Jurkat, Clone E6-1 (cell line): ENCODE measurements around the gene SLC26A2.
A peak's percentile ranks its signal among the peaks of the same experiment; 100 is the strongest.

ENCODE experiments used
- DNase-seq: peaks from one replicate; pipeline ENCODE4 v3.0.0-alpha.2; 2011; ENCODE audit warnings: low read depth, low spot score
- H3K4me3 ChIP-seq: 2 replicates; pipeline ENCODE4 v1.5.1; 2011; ENCODE audit warnings: mild to moderate bottlenecking, low read length, control low read depth, moderate library complexity

Gene SLC26A2

DNA sequence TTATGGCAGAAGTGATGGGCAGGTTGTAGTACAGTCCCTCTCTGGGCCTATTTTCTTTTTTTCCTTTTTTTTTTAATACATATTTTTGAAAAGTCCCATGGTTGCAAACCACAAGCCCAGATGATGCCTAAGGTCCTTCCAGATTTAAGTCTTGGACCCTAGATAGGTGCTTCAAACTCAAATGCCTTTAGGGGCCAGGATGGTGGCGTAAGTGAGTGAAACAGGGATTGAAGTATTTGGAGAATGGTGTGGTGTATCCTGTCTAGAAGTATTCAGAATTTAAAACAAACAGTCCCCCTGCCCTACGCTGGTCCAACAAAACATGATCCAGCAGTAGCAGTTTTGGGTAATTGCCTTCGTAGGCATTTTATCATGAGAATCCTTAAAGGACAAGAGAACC is 37.7 kb downstream of the SLC26A2 start:
- H3K4me3 ChIP-seq = no peak overlapping the region

DNA sequence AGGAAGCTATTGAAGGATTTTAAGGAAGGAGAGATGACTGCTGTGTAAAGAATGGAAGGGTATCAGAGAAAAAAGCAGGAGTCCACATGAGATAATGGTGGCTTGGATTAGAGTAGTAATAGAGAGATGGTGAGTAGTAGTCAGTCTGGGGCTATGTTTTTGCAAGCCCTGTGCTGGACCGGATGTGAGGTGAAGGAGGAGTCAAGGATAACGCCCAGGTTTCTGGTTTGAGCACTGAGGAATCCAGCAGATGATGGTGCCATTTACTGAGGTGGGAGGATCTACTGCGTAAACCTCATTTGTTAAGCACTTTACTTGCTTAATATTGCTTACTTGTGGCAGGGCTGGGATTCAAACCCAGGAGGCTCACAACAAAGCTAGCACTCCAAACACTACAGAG is 38.8 kb downstream of the SLC26A2 start:
- DNase-seq = no peak
- H3K4me3 ChIP-seq = peak overlapping the region; percentile 91

More for the DNA sequence above, 37.7 kb downstream of the SLC26A2 start:
- no peak for DNase-seq

DNA sequence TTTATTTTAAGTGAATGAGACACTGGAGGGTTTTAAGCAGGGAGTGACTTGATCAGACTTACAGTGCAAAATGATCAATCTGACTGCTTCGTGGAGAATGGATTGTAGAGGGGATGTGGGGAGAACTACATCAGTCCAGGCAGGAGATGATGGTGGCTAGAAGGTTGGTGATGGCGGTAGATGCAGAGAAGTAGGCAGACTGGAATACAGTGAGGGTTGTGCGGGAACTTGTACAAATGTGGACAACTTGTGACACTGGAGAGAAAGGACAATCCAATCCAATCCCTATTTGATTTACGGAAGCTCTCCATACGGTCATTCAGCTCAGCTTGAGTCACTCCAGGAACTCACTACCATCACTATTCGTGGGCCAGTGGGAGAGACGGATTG is 39.3 kb downstream of the SLC26A2 start:
- peak overlapping the region; percentile 91 for H3K4me3 ChIP-seq
- DNase-seq = no peak

DNA sequence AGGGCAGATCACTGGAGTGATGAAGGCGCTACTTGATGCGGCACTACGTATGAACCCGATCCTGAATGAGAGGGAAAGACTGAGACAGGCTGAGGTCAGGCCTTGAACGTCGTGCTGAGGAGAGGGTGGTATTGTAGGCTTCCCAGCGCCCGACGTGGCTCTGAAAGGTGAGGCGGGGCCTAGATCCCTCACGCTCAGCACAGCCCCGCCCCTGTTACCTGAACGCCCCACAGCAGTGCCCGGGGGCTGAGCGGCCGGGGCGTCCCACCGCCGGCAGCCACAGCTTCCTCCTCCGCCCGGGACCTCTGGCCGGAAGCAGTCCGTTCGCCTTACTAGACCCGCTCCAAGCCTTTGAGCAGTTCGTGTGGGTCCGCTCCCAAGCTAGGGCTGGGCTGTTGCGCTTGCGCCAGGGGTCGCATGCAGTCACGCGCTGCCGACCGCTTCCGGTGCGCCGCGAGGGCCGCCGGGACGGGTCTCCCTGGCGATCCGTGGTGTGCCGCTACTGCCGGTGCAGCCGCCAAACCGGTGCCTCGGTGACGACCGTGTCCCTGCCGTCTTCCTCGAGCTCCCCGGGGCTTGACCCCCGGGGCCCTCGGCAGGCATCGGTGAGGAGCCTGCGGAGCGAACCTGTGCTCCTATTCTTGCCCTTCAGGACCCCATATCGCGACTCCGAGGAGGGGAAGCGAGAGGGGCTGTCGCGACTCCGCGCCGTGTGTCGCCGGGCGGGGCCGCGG is 39.9 kb downstream of the SLC26A2 start, which contains the start of the genes HMGXB3 and TIGD6:
Gene HMGXB3 (plus strand): TSS at position 484 of the 734 bp plus-strand sequence. CDS start 4,114 bp downstream, outside the sequence.
Gene TIGD6 (minus strand): TSS at position 399 of the 734 bp plus-strand sequence. CDS start 4,306 bp downstream, outside the sequence.
- peak within 1 kb of the TSS; percentile 91 for H3K4me3 ChIP-seq
- DNase-seq = peak; percentile 87

DNA sequence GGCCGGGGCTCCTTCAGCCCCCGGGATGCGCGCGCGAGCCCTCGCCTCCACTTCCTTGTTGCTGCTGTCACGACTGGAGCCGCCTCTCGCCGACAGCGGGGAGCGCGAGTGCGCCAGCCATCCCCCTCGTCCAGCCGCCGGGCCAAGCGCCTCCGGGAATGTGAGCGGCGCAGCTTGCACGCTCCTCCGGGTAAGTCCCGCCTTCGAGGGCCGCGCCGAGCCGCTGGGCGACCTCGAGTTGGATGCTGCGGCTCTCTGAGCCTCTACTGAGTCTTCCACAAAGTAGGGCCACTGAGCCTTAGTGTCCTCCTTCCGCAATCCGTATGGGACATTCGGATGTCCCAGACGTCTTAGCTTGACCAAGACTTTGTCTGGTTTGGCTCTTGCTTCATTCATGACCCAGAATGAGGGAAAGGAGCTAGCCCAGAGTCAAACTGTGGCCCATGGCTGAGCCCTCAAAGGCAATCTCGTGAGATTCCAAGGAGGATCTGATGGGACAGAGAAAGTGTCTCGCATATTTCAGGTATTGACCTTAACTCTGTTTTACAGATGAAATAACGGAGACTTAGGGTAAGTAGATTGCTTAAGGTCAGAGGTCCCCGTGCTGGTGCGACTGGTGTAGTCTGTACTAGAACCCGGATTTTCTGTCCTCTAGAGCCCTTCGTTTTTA is 40.6 kb downstream of the SLC26A2 start:
- no peak for DNase-seq
- peak overlapping the region; percentile 91 for H3K4me3 ChIP-seq

DNA sequence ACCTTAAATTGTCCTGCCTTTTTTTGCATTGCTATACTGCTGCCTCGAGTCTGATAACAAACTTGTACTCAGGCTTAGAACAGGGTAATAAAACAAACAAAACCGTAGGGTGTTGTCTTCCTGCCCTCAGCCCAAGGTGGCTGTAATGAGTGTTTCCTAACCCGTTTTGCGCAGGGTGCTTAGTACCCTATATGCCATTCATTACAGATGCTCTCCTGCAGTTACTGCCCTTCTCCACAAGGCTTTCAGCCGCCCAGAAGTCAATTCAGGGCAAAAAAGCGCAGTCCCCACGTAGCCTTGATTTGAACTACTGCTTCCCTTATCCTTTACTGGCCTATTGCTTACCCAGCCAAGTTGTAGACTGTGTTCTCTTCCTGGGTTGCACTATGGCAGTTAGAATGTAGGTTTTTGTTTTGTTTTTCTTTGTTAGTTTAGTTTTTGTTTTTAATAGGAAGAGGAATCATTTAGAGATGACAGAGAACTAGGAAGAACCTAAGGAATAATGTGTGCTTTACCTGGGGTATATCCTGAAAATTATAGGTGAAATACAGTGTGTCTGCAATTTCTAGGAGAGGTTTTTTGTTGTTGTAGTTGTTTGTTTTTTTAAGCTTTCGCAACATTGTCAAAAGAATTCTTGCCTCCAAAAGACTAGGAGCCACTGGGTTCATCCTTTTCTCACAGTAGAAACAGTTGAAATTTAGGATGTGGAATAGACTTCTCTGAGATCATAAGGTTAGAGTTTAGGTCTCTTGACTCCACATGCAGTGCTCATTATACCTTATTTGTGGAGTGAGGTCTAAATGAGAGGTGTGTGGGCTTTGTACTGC is 41.3 kb downstream of the SLC26A2 start:
- peak overlapping the region; percentile 91 for H3K4me3 ChIP-seq
- DNase-seq = peak; percentile 85

DNA sequence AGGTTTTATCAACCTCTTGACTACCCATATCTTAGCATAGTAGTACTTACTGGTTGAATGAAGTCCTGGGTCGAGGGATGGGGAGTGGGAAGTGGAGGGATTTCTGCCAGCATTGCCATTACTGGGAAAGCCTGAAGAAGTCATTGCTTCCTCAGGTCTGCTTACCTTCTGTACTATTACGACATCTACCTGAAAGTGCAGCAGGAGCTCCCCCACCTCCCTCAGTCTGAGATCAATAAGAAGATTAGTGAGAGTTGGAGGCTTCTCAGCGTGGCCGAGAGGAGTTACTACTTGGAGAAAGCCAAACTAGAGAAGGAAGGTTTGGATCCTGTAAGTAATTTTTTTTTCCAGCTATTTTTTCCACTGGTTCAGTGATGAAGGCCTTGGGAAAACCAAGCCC is 45.8 kb downstream of the SLC26A2 start:
- H3K4me3 ChIP-seq = no peak overlapping the region
- no peak for DNase-seq

DNA sequence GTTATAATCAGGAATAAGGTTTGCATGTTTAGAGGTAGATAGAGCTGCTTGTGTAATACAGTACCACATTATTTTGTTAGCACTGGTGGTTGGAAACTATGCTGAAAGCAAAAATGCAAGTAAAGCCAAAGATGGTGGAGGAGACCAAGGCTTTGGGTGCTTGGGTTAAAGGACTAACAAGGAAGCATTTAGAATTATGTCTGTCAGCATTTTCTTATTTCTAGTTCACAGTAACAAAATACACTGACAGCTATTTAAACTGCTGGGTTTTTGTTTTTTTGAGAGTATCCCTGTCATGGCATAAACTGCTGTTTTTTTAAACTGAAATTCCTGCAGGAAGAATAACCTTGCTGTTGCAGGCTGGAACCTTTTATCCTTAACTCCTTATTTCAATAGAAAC is 46.5 kb downstream of the SLC26A2 start:
- H3K4me3 ChIP-seq = no peak overlapping the region
- no peak for DNase-seq

DNA sequence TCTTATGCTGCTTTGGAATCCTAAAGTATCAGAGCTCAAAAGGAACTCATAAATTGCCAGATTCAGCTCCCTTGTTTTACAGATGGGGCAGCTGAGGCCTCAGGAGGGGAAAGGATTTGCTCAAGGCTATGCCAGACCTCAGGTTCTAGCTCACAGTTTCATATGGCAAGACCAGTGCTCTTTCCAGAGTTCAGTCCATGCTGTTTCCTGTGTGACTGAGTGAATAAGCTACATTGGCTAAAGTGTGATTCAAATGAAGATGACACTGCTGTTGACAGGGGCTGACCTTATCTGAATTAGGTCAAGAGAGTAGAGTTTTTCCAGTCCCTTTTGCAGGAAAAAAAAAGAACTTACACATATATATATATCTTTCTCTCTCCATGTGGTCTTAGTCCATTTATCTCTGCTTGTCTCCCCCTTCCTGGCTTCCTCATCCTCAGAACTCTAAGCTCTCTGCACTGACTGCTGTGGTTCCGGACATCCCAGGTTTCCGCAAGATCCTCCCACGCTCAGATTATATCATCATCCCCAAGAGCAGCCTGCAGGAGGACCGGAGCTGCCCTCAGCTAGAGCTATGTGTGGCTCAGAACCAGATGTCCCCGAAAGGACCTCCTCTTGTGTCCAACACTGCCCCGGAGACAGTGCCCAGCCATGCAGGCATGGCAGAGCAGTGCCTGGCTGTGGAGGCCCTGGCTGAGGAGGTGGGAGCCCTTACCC is 49.3 kb downstream of the SLC26A2 start:
- H3K4me3 ChIP-seq = no peak overlapping the region
- DNase-seq = no peak

DNA sequence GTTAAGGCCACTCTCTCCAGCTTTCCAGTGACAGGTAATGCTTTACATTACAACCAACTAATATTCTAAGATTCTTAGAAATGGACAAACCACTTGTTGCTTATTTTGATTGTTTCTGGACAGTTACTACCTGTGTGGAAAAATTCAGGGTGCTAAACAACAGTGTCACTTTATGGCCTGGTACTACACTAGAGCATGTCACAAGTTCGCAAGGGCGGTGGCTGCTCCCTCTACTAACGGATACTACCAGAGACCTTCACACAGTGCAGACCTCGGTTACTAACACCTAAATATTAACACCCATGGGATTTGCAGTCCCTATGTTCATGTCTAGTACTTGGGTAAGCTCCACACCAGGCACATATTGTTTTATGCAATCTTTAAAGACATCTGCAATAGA is 53.4 kb downstream of the SLC26A2 start:
- no peak overlapping the region for H3K4me3 ChIP-seq
- no peak for DNase-seq

DNA sequence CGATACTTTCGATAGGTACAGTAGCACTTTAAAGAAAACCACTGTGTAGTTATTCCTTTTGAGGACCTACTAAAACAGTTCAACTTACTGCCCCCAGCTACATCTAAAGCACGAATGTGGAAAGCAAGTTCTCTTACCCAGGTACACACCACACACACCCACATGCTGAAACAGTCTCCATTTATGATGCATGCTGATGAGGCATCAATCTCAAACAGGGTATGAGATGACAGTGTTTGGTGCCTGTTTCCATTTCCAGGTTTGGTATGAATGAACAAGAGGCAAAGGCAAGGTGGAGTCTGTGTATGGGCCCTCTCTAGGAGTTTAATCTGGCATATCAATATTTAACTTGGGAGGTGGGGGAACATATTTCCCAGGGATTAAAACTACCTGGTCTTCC is 53.9 kb downstream of the SLC26A2 start:
- DNase-seq = no peak
- H3K4me3 ChIP-seq = no peak overlapping the region

DNA sequence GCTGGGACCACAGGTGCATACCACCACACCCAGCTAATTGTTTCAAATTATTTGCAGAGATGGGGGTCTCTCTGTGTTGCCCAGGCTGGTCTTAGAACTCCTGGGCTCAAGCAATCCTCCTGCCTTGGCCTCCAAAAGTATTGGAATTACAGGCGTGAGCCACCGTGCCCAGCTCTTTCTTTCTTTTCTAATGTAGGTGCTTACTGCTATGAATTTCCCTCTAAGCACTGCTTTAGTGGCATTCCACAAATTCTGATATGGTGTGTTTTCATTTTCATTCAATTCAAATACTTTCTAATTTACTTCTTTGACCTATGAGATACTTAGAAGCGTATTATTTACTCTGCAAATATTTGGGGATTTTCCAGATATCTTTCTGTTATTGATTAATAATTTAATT is 54.9 kb downstream of the SLC26A2 start:
- DNase-seq = no peak
- no peak overlapping the region for H3K4me3 ChIP-seq

DNA sequence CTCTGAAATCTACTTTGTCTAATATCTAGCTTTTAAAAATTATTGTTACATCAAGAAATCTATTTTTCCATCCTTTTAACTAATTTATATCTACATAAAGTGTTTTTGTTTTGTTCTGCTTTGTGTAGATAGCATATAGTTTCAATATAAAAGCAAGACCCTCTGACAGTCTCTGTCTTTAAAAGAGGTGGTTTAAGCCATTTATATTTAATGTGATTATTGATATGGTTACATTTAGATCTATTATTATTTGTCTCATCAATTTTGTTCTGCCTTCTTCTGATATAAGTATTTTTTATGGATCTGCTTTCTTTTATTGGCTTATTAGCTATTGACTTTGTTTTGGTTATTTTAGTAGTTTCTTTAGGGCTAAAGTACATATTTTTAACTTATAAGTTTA is 56.0 kb downstream of the SLC26A2 start:
- no peak for DNase-seq

DNA sequence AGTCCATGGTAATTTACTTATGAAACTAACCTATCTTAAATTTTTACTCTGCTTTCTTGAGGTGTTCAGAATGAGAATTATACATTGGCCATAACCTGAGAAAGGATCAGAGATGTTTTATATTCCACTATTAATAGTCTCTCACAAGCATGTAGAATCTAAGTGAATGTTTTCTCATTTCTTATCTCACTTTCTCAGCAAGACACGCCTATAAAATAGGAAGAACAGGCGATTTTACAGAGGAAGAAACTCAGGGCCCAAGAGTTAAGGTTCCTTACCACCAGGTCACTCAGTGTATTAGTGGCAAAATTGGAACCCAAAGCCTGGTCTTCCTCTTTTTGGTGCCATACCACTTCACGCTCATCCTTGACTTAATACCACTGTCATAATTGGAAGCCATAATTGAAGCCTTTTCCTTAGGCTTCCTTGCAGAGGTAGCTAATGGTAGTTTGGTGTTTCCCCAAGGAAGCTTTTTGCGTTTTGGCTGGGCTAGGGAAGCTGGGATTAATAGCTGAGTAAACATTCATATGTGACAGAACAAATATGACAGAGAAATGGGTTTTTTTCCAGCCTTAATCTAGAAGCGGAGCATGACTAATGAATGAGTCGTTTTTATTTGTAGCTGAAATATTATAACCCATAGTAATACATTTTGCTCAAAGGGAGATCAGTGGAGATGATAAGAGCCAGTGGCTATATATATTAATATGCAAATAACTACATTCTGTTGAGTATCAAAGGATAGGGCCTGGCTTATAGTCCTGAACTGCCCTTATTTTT is 56.9 kb downstream of the SLC26A2 start:
- no peak for DNase-seq
- no peak overlapping the region for H3K4me3 ChIP-seq

More for the DNA sequence above, 56.0 kb downstream of the SLC26A2 start:
- no peak overlapping the region for H3K4me3 ChIP-seq

DNA sequence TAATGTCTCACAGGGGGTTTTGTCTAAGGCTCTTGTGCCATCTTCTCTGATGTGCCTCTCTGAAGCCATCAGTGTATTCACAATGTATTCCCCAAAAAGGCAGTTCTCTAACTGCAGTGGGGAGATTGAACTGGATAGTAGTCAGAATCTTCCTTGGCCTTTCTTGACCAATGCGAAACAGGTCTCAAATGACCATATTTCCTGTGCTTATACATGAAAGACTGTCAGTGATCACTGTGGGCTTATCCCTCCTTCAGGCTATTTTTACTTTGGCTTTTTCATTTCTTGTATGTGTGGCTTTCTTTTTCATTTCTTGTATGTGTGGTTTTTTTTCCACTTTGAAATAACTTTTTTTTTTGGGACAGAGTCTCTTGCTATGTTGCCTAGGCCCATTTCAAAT is 59.7 kb downstream of the SLC26A2 start:
- no peak overlapping the region for H3K4me3 ChIP-seq
- DNase-seq = no peak

DNA sequence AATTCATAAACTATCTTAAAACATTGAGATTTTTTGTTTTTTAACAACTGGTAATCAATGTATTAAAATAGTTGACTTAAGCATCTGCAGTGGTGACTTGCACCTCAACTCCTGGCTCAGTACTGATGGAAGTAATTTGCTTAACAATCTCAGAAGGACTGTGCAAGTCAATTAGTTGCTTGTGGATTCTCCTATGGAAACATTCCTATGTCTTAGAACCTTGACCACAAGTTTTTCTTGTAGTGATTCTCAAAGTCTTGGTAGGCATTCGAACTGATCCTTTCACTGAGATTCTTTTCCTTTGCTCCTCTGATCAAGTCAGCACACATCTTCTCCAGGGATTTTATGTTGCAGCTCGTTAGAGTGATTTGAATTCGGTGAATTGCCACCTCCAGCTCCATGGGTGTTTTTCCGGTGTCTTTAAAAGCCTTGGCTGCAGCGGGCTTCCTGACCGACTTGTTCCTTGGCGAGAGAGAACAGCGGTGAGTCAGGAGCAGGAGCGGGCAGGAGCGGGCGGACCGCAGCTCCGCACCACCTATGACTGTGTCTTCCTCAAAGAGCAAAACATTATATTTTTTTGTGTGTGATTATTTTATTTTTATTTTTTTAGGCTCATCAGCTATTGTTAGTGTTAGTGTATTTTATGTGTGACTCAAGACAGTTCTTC is 61.1 kb downstream of the SLC26A2 start:
- no peak overlapping the region for H3K4me3 ChIP-seq
- DNase-seq = no peak

DNA sequence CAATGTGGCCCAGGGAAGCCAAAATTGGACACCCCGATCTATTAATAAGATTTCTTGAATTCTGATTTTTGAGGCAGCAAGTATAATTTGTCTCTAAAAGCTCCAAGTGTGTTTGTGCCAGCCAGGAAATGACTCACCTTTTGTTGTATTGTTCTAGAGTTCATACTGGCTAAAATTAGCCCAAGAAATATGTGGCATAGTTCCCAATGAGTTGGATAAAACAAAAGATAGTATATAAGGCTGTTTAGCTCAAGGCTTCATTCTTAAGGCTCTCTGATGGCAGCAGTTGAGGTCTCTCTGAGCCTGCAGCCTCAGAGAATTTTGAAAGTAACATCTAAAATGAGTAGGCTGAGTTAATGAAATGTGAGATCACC is 61.6 kb downstream of the SLC26A2 start:
- H3K4me3 ChIP-seq = no peak overlapping the region
- no peak for DNase-seq

DNA sequence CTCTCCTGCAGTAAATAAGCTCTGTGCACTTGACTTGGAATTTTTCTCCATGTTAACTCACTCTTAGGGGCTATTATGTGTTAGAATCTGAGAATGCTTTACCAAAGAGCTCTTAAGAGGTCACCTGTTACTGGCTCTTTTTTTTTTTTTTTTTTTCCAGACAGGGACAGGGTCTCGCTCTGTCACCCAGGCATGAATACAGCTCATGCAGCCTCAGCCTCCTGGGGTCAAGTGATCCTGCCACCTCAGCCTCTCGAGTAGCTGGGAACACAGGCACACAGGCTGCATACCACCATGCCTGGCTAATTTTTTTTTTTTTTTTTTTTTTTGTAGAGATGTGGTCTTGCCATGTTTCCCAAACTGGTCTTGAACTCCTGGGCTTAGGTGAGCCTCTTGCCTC is 62.1 kb downstream of the SLC26A2 start:
- no peak for DNase-seq
- no peak overlapping the region for H3K4me3 ChIP-seq
